Endodermal cell (in vitro differentiated cells): ENCODE measurements around the gene HIPK4. TPM values are rescaled to one million over a fixed set of nuclear protein-coding genes. Genes with fewer than 3 reads are reported as not detected.

Experiments
- DNase-seq: peaks from one replicate; pipeline ENCODE4 v3.0.0-alpha.2; 2017
- H3K27ac ChIP-seq: 2 replicates; pipeline ENCODE4 v1.5.1; 2013; ENCODE audit warnings: mild to moderate bottlenecking, low read depth, low read length, moderate library complexity
- H3K27me3 ChIP-seq: 2 replicates; pipeline ENCODE4 v1.6.1; 2013; ENCODE audit warnings: mild to moderate bottlenecking, low read length, moderate library complexity; ENCODE audit not compliant: insufficient read depth, control insufficient read depth, poor library complexity, severe bottlenecking
- H3K36me3 ChIP-seq: 2 replicates; pipeline ENCODE4 v1.7.0; 2013; ENCODE audit warnings: mild to moderate bottlenecking, low read length, moderate library complexity; ENCODE audit not compliant: control insufficient read depth, insufficient read depth
- H3K4me1 ChIP-seq: one replicate; pipeline ENCODE4 v1.7.0; 2013; ENCODE audit warnings: low read length; ENCODE audit not compliant: control insufficient read depth, insufficient read depth
- H3K4me3 ChIP-seq: 2 replicates; pipeline ENCODE4 v1.5.1; 2013; ENCODE audit warnings: mild to moderate bottlenecking, low read length, moderate library complexity
- H3K9ac ChIP-seq: 2 replicates; pipeline ENCODE4 v1.6.1; 2013; ENCODE audit warnings: mild to moderate bottlenecking, low read length, moderate library complexity; ENCODE audit not compliant: poor library complexity, severe bottlenecking; ENCODE audit errors: extremely low read depth
- H3K9me3 ChIP-seq: 2 replicates; pipeline ENCODE4 v1.6.1; 2013; ENCODE audit warnings: mild to moderate bottlenecking, low read length, moderate library complexity; ENCODE audit not compliant: control insufficient read depth
- H3K27ac Mint-ChIP-seq: 2 replicates; pipeline ENCODE4 v1.8.0; 2020; ENCODE audit warnings: mixed read lengths
- H3K27me3 Mint-ChIP-seq: 2 replicates; pipeline ENCODE4 v1.8.0; 2021; ENCODE audit warnings: mild to moderate bottlenecking, mixed read lengths; ENCODE audit not compliant: insufficient read depth
- H3K36me3 Mint-ChIP-seq: 2 replicates; pipeline ENCODE4 v1.8.0; 2020; ENCODE audit warnings: low read depth, mixed read lengths
- H3K4me1 Mint-ChIP-seq: 2 replicates; pipeline ENCODE4 v1.8.0; 2020; ENCODE audit warnings: mixed read lengths
- H3K4me3 Mint-ChIP-seq: 2 replicates; pipeline ENCODE4 v1.8.0; 2020; ENCODE audit warnings: mild to moderate bottlenecking, moderate library complexity, mixed read lengths
- H3K9me3 Mint-ChIP-seq: 2 replicates; pipeline ENCODE4 v1.8.0; 2020; ENCODE audit warnings: mild to moderate bottlenecking, mixed read lengths
- WGBS, 2 experiments: methylation state at CpG; one replicate each; pipeline versions ENCODE4 v1.1.5 to v1.1.7; 2013; ENCODE audit warnings: missing lambda C conversion rate in 2 of 2, mixed read lengths in 1 of 2; ENCODE audit not compliant: insufficient coverage in 1 of 2, insufficient read length in 1 of 2; 5-methylcytosine and 5-hydroxymethylcytosine counted together
- total RNA-seq, 2 donors: library from RNA; stranded (reverse); fragmentation: NEBNext Ultra II Directional in 1 of 2; extraction: Animal tissue kit (Norgen Biotek cat#: 25700) in 1 of 2; gene quantifications; 2 replicates in 1 of 2; 3 replicates in 1 of 2; pipeline ENCODE4 v1.2.1, GENCODE V29; 2021
- TF ChIP-seq, protein P1 (sequence below): fragments of 200-600 bp; sonication (generic); conservative IDR thresholded peaks from 2 replicates; pipeline ENCODE4 v1.5.0; 2021; ENCODE audit warnings: antibody characterized with exemption, mild to moderate bottlenecking

Gene HIPK4
- total RNA-seq, 2 donors from 2014 or later: 0.31 TPM; not detected in 1

DNA sequence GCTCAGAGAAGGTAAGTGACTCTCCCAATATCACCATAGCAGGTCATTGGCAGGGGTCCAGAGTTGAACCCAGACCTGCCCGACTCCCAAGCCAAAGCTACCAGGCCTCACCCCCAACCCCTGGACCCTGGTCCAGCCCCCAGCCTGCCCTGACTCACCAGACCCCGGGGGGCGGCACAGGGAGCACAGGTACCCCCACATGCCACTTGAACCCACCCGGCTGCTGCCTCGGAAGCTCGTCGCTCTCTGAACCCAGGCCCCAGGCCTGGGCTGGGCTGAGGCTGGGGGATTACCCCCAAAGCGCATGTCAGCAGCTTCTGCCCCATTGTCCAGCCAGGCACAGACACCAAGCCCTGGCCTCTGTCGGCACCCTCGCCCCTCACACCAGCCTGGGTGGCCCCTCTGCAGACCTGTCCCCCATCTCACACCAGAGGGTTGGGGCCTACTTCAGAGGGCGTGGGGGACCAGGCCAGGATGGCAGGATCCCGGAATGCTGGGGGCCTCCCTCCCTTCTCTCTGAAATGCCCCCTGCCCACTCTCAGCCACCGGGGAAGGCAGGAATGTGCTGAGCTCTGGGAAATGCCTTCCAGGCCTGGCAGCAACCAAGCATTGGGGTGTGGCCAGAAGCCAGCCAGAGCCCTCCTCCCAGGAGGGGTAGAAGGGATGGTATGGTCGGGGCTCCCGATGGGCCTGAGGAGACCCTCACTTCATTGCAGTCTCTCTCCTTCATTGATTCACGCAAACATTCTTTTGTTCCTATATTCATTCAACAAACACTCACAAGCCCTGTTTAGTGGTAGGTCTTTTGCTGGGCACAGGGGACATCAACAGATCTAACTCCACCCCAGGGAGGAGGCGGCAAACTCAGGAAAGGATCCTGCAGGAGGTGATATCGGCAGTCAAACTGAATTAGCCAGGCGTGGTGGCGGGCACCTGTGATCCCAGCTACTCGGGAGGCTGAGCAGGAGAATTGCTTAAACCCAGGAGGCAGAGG lies 24.9 kb upstream of the HIPK4 start:
- H3K27me3 Mint-ChIP-seq: no peaks in the 10 kb centered on the region
- H3K36me3 Mint-ChIP-seq: no peaks in the 10 kb centered on the region
- no peak overlapping the region for H3K27ac ChIP-seq
- TF ChIP-seq, protein P1, sequence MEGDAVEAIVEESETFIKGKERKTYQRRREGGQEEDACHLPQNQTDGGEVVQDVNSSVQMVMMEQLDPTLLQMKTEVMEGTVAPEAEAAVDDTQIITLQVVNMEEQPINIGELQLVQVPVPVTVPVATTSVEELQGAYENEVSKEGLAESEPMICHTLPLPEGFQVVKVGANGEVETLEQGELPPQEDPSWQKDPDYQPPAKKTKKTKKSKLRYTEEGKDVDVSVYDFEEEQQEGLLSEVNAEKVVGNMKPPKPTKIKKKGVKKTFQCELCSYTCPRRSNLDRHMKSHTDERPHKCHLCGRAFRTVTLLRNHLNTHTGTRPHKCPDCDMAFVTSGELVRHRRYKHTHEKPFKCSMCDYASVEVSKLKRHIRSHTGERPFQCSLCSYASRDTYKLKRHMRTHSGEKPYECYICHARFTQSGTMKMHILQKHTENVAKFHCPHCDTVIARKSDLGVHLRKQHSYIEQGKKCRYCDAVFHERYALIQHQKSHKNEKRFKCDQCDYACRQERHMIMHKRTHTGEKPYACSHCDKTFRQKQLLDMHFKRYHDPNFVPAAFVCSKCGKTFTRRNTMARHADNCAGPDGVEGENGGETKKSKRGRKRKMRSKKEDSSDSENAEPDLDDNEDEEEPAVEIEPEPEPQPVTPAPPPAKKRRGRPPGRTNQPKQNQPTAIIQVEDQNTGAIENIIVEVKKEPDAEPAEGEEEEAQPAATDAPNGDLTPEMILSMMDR: no peak
- WGBS, 2 experiments: 92 to 97% methylated on average over 13 to 21 of the region's 21 CpGs
- no peaks in the 10 kb centered on the region for H3K9me3 ChIP-seq
- H3K4me1 ChIP-seq: no peaks in the 10 kb centered on the region
- H3K9ac ChIP-seq: no peak overlapping the region
- no peaks in the 10 kb centered on the region for H3K27me3 ChIP-seq
- no peak overlapping the region for H3K27ac Mint-ChIP-seq
- H3K4me3 Mint-ChIP-seq: no peak overlapping the region
- no peaks in the 10 kb centered on the region for H3K9me3 Mint-ChIP-seq
- peaks cover 5% of the 10 kb centered on the region for H3K4me1 Mint-ChIP-seq
- DNase-seq: peak; percentile 58
- H3K4me3 ChIP-seq: no peak overlapping the region
- H3K36me3 ChIP-seq: no peaks in the 10 kb centered on the region

- Histone ChIP-seq H3K4me3 (no peak within 1 kb of the TSS), H3K9ac (no peak within 1 kb of the TSS), H3K27ac (no peak within 1 kb of the TSS), H3K9me3 (no peaks in the 10 kb centered on the region), H3K4me1 (no peaks in the 10 kb centered on the region), H3K36me3 (no peaks in the 10 kb centered on the region), H3K27me3 (no peaks in the 10 kb centered on the region)
- H3K36me3 Mint-ChIP-seq: no peaks in the 10 kb centered on the region
- peak; percentile 89 for DNase-seq
- no peaks in the 10 kb centered on the region for H3K27me3 Mint-ChIP-seq
- TF ChIP-seq, protein P1: no peak
- WGBS, 2 experiments: 50 to 56% methylated on average over 11 to 16 of the region's 18 CpGs
- peaks cover 5% of the 10 kb centered on the region for H3K4me1 Mint-ChIP-seq
- no peaks in the 10 kb centered on the region for H3K9me3 Mint-ChIP-seq
- H3K4me3 Mint-ChIP-seq: no peak within 1 kb of the TSS
- peak within 1 kb of the TSS; percentile 46 for H3K27ac Mint-ChIP-seq
These were observed 23.4 kb upstream of the HIPK4 start, which contains the start of gene PRX for GRCh38 chr19:40413291-40413845. Gene PRX (minus strand): TSS chr19:40413378. CDS start chr19:40407932, 5,446 bp downstream.

DNA sequence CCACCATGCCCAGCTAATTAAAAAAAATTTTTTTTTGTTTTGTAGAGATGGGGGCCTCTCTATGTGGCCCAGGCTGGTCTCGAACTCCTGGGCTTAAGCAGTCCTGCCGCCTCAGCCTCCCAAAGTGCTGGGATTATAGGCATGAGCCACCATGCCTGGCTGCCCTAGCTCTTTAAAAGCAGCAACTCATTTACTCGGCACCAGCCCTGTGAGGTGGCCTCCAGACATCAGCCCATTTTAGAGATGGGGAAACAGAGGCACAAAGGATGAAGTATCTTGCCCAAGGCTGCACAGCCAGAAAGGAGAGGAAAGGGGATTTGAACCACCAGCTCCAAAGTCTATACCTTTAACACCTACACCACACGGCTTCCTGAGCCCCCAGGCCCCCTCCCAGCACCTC lies 22.9 kb upstream of the HIPK4 start:
- Mint-ChIP-seq H3K27ac (no peak overlapping the region), H3K9me3 (no peaks in the 10 kb centered on the region), H3K36me3 (no peaks in the 10 kb centered on the region), H3K4me1 (peaks cover 5% of the 10 kb centered on the region), H3K4me3 (no peak overlapping the region), H3K27me3 (no peaks in the 10 kb centered on the region)
- 81 to 100% methylated on average over 3 to 4 of the region's 4 CpGs for WGBS, 2 experiments
- H3K27me3 ChIP-seq: no peaks in the 10 kb centered on the region
- no peaks in the 10 kb centered on the region for H3K9me3 ChIP-seq
- no peak overlapping the region for H3K4me3 ChIP-seq
- H3K27ac ChIP-seq: no peak overlapping the region
- TF ChIP-seq, protein P1: no peak
- no peak for DNase-seq
- H3K9ac ChIP-seq: no peak overlapping the region
- no peaks in the 10 kb centered on the region for H3K4me1 ChIP-seq
- no peaks in the 10 kb centered on the region for H3K36me3 ChIP-seq
